AG09319 (cell line): Measurements from ENCODE around the gene CMTM4.

ENCODE experiments used
- DNase-seq: peaks from one replicate; pipeline ENCODE4 v3.0.0-alpha.2; 2010; ENCODE audit warnings: low read depth; ENCODE audit errors: extremely low read depth
- TF ChIP-seq, protein P1 (sequence below): IDR thresholded peaks from 2 replicates; pipeline ENCODE4 v1.5.1; 2011; ENCODE audit warnings: low read depth, mild to moderate bottlenecking, inconsistent platforms, low read length, moderate library complexity

Gene CMTM4

DNA sequence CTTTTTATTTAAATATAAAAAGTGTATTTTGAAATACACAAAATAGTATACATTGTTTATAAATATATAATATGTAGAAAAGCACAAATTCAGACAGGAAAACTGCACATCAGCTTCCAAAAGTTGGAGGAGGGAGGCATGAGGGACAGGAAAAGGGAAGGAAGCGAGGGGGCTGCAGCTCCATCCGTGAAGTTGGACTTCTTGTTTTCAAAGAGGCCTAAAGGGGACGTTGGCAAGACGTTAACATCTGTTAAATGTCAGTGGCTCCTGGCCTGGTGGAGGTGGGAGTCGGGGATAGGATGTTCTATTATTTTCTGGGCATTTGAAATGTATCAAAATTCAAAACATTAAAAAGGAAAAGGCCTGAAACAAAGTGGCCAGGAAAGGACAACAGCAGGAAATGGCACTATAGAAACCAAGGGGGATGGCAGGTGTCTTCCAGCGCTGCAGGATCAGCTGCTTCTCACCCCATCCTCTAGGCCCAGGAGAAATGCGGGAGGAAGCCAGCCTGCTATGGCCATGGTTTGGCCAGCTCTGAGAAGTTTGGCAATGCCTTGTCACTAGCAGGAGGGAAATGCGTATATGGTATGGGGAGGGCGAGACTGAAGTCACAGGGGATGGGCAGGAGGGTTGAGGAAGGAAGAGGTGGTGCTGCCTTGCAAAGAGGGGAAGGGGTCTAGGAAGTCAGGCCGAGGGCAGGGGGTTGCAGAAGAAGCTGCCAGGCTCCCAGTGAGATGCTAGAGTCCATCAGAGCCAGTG, 110.9 kb downstream of the CMTM4 start:
- TF ChIP-seq, protein P1, sequence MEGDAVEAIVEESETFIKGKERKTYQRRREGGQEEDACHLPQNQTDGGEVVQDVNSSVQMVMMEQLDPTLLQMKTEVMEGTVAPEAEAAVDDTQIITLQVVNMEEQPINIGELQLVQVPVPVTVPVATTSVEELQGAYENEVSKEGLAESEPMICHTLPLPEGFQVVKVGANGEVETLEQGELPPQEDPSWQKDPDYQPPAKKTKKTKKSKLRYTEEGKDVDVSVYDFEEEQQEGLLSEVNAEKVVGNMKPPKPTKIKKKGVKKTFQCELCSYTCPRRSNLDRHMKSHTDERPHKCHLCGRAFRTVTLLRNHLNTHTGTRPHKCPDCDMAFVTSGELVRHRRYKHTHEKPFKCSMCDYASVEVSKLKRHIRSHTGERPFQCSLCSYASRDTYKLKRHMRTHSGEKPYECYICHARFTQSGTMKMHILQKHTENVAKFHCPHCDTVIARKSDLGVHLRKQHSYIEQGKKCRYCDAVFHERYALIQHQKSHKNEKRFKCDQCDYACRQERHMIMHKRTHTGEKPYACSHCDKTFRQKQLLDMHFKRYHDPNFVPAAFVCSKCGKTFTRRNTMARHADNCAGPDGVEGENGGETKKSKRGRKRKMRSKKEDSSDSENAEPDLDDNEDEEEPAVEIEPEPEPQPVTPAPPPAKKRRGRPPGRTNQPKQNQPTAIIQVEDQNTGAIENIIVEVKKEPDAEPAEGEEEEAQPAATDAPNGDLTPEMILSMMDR, result no peak
- no peak for DNase-seq

DNA sequence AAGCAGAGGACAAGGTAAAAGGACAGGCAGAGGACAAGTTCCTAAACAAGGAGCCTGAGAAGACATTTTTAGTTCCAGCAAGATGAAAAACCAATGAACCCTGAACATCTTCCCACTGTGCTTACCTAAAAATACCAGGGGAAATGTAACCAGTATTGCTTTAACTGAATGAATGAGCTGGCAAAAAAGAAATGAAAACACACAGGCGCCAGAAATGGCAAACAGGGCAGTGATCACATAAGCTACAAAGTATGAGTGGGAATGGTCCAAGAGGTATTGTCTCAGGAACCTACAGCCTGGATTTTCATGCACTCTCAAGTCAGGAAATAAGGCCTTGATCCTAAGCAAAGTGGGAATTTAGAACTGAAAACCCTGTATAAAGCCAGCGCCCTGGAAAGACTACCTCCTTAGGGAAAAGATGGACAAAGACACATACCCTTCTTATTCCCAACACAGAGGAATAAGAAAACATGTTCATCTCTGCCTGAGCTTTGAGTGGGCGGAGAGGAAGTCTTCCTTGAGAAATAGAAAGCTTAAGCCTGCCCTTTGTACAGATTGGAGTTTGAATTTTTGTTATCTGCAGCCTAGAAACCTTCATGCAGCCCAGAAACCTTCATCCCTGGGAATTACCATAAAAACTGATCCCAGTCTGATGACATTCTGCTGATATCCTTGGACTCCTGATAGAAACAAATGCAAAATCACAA, 115.1 kb downstream of the CMTM4 start:
- TF ChIP-seq, protein P1, result no peak

DNA sequence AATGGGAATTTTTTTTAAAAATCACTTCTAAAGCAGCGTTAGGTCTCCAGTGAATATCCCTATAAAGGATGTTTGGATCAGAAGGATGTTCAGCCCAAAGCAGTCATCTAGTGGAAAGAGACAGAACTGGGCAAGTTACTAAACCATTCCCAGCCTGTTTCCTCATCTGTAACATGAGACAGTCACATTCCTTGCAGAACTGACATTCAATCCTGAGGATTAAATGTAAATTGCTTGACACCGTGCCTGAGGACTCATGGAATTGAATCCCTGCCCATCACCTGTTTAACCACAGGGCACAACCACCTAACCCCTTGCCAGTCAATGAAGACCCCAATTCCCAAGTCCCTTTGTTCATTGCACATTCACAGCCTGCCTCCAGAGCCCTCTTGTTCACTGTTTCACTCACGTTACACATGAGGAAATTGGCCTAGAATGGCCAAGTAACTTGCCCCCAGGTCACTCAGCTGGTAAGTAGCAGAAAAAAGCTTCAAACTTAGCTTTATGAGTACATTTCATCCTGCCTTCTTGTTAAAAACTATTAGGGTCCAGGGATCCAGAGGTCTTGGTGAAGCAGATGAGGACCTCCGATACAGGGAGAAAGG, 115.8 kb downstream of the CMTM4 start:
- peak; percentile 54 for DNase-seq
- TF ChIP-seq, protein P1, result peak; percentile 55

More for the DNA sequence above, 115.1 kb downstream of the CMTM4 start:
- DNase-seq, result no peak

DNA sequence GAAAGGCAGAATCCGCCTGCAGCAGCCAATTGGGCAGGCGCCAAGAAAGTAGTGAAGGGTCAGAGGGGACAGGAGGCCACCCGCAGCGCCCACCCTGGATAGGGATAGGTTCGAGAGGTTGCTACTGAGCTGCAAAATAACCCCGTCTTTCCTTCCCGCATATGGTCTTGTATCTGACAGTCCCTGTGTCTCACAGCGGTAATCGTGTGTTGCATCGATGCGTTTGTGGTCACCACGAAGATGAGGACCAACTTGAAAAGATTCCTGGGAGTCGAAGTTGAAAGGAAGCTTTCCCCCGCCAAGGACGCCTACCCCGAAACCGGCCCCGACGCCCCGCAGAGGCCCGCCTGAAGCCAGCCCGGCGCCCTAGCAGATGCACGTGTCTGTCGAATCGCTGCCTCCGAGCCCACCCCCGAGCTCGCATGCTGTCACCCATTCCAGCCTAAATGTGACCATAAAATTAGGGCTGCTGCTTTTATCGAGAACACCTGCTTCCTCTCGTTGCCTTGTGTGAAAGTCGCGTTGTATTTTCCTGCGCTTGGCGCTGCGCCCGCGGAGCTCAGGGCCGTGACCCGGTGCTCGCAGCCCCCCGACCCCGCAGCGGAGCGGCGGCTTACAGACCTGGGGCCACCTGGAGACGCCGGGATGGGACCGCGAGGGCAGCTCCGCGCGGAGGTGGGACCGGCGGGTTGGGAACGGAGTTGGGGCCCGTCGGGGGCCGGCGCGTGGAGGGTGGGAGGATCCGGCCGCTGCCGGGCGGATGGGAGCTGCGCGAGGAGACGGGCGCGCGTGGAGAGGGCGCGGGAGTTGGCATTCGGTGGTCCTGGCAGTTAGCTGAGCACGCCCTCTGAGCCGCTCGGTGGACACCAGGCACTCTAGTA, 117.7 kb downstream of the CMTM4 start, which contains the start of gene CMTM2:
CMTM2 (plus strand) TSS at position 813 of the 881 bp plus-strand sequence. CDS start 145 bp downstream, outside the sequence.
- no peak for DNase-seq
- TF ChIP-seq, protein P1, result no peak

DNA sequence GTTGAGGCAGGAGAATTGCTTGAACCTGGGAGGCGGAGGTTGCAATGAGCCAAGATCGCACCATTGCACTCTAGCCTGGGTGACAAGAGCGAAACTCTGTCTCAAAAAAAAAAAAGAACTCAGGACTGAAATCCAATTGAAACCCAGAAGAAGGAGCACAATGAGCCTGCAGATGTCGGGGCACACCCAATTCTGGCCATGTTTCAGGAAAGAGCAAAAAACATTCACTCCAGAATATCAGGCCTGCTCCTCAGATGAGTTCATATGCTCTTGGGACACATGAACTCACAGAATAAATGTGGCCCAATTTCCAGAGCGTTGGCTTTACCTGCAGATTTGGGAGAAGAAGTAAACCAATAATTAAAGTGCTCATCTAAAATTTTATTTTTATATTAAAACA, 120.2 kb downstream of the CMTM4 start:
- TF ChIP-seq, protein P1, result no peak
- DNase-seq, result no peak

DNA sequence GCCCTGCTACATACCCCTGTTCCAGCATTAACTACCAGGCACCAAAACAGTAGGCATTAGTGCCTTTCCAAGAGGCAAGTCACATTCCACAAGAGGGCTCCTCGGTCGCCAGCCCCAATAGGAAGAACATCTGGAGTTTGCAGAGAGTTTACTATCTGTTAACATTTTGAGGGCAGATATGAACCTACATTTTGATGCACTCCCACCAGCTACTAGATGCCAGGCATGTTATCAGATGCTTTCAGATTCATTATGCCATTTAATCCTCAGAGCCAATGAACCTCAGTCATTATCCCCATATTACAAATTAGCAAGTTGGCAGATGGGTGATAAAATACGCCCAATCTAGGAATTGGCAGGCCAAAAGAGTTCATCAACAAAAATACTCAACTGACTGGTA, 121.5 kb downstream of the CMTM4 start:
- TF ChIP-seq, protein P1, result no peak
- DNase-seq, result no peak
